GM12873 (cell line): ENCODE measurements around the gene CHST3.

Source experiments
- CTCF ChIP-seq: IDR thresholded peaks from 2 replicates; pipeline ENCODE4 v1.5.1; 2012; ENCODE audit warnings: low read depth, mild to moderate bottlenecking, moderate library complexity, low read length, control low read depth; ENCODE audit not compliant: insufficient read depth; ENCODE audit errors: missing control alignments

The CHST3 gene

GRCh38 chr10:71995449-71995848, 31.3 kb downstream of the CHST3 start:
- TF ChIP-seq CTCF = no peak

- no peak for TF ChIP-seq CTCF
Observed at GRCh38 chr10:71995887-71996575, 31.8 kb downstream of the CHST3 start.

GRCh38 chr10:71996592-71997371, 32.6 kb downstream of the CHST3 start:
- TF ChIP-seq CTCF = no peak

GRCh38 chr10:71998119-71998839, 34.1 kb downstream of the CHST3 start:
- no peak for TF ChIP-seq CTCF

GRCh38 chr10:71998840-71999194, 34.6 kb downstream of the CHST3 start:
- no peak for TF ChIP-seq CTCF

GRCh38 chr10:71999360-72000072, 35.3 kb downstream of the CHST3 start:
- no peak for TF ChIP-seq CTCF
